ENCODE measurements around the gene CETN3.

GRCh38 chr5:90368454-90369246, 40.9 kb downstream of the CETN3 start:
- TF ChIP-seq CTCF (conservative IDR thresholded peaks at IDR 0.05; ENCODE audit: low read depth in 2 of 2), result no peak
- TF ChIP-seq EZH2phosphoT487 (IDR thresholded peaks at IDR 0.05; ENCODE audit: unreplicated experiment), result no peak
- TF ChIP-seq REST (IDR thresholded peaks at IDR 0.05; ENCODE audit: unreplicated experiment), result no peak
- TF ChIP-seq ETS1 (IDR thresholded peaks at IDR 0.05), result no peak
- no peak for TF ChIP-seq EZH2 (IDR thresholded peaks at IDR 0.05; ENCODE audit: low read depth, unreplicated experiment)
- no peak for TF ChIP-seq NANOG (IDR thresholded peaks at IDR 0.05; ENCODE audit: borderline replicate concordance)

Measured in GM23338 (cell line).